K562 (cell line): ENCODE measurements around the gene HSPA1B. TPM values are rescaled to one million over a fixed set of nuclear protein-coding genes. Genes with fewer than 3 reads are reported as not detected.

Experiments used
- BDP1 ChIP-seq: IDR thresholded peaks from 3 replicates; pipeline ENCODE4 v1.6.1; 2011; ENCODE audit not compliant: insufficient read length, insufficient read depth
- CBX1 ChIP-seq: sonication (generic); IDR thresholded peaks from 2 replicates; pipeline ENCODE4 v1.6.1; 2016; ENCODE audit warnings: antibody characterized with exemption, low read depth, mild to moderate bottlenecking
- E2F1 ChIP-seq: sonication (generic); formaldehyde crosslinking; IDR thresholded peaks from 2 replicates; pipeline ENCODE4 v1.8.1; 2023; ENCODE audit warnings: mild to moderate bottlenecking, missing genetic modification reagents, moderate library complexity
- ELF1 ChIP-seq: fragments of 200-800 bp; sonication (Bioruptor generic); IDR thresholded peaks from 2 replicates; pipeline ENCODE4 v1.6.1; 2016; ENCODE audit warnings: missing genetic modification characterization, missing compliant biosample characterization
- FOXP4 ChIP-seq: sonication (generic); formaldehyde crosslinking; IDR thresholded peaks from 2 replicates; pipeline ENCODE4 v1.8.0; 2022; ENCODE audit warnings: mild to moderate bottlenecking, missing genetic modification reagents, borderline replicate concordance
- GATA2 ChIP-seq: sonication (generic); formaldehyde crosslinking; IDR thresholded peaks from 2 replicates; pipeline ENCODE4 v1.4.0; 2020; ENCODE audit warnings: mild to moderate bottlenecking, missing genetic modification reagents
- HBP1 ChIP-seq: fragments of 450-650 bp; formaldehyde crosslinking; IDR thresholded peaks from 2 replicates; pipeline ENCODE4 v1.4.0; 2022; ENCODE audit warnings: missing genetic modification characterization
- HIVEP1 ChIP-seq: fragments of 250-450 bp; sonication (Bioruptor Pico); IDR thresholded peaks from 2 replicates; pipeline ENCODE4 v1.4.0; 2020; ENCODE audit warnings: mild to moderate bottlenecking
- HMGN3 ChIP-seq: IDR thresholded peaks from 2 replicates; pipeline ENCODE4 v1.6.1; 2011; ENCODE audit warnings: borderline replicate concordance, low read depth, mild to moderate bottlenecking, mixed read lengths, low read length; ENCODE audit not compliant: insufficient read length; ENCODE audit errors: extremely low read depth
- JUND ChIP-seq, 2 experiments: IDR thresholded peaks; 2 replicates in 1 of 2; 3 replicates in 1 of 2; pipeline ENCODE4 v1.6.1; 2011; ENCODE audit warnings: borderline replicate concordance in 2 of 2, low read depth in 2 of 2, low read length in 2 of 2, improper control_type of control experiment in 1 of 2, missing biosample characterization in 1 of 2, missing genetic modification characterization in 1 of 2, missing genetic modification reagents in 1 of 2
- LCOR ChIP-seq: sonication (generic); formaldehyde crosslinking; IDR thresholded peaks from 2 replicates; pipeline ENCODE4 v1.8.0; 2022; ENCODE audit warnings: mild to moderate bottlenecking, missing genetic modification reagents
- LEF1 ChIP-seq: fragments of 450-650 bp; IDR thresholded peaks from 2 replicates; pipeline ENCODE4 v1.6.1; 2016; ENCODE audit warnings: mild to moderate bottlenecking
- MECOM ChIP-seq: fragments of 250-450 bp; sonication (Bioruptor Pico); IDR thresholded peaks from 2 replicates; pipeline ENCODE4 v1.8.0; 2022; ENCODE audit warnings: inconsistent platforms
- PPARD ChIP-seq: fragments of 250-450 bp; sonication (Bioruptor Pico); IDR thresholded peaks from 2 replicates; pipeline ENCODE4 v1.8.0; 2022; ENCODE audit warnings: inconsistent platforms, mild to moderate bottlenecking, moderate library complexity
- SRSF9 ChIP-seq: fragments of 200-400 bp; formaldehyde crosslinking; IDR thresholded peaks from 2 replicates; pipeline ENCODE4 v1.6.1; 2017; ENCODE audit warnings: low read depth, low read length, borderline replicate concordance
- TFE3 ChIP-seq: fragments of 450-650 bp; formaldehyde crosslinking; IDR thresholded peaks from 2 replicates; pipeline ENCODE4 v1.4.0; 2020; ENCODE audit warnings: mild to moderate bottlenecking, mixed read lengths
- TGIF2 ChIP-seq: sonication (generic); formaldehyde crosslinking; IDR thresholded peaks from 2 replicates; pipeline ENCODE4 v1.8.1; 2022; ENCODE audit warnings: mild to moderate bottlenecking, missing genetic modification reagents, moderate library complexity
- ZNF133 ChIP-seq: fragments of 250-450 bp; sonication (Bioruptor Pico); IDR thresholded peaks from 2 replicates; pipeline ENCODE4 v1.4.0; 2020; ENCODE audit warnings: mild to moderate bottlenecking
- ZNF140 ChIP-seq: fragments of 250-450 bp; sonication (Bioruptor Pico); IDR thresholded peaks from 2 replicates; pipeline ENCODE4 v1.8.0; 2021; ENCODE audit warnings: moderate library complexity, mild to moderate bottlenecking, inconsistent platforms
- ZNF175 ChIP-seq: fragments of 200-800 bp; sonication (Bioruptor generic); IDR thresholded peaks from 2 replicates; pipeline ENCODE4 v1.6.1; 2016; ENCODE audit warnings: low read depth, mild to moderate bottlenecking, missing genetic modification characterization, missing compliant biosample characterization
- ZNF431 ChIP-seq: sonication (generic); formaldehyde crosslinking; IDR thresholded peaks from 2 replicates; pipeline ENCODE4 v1.8.0; 2022; ENCODE audit warnings: mild to moderate bottlenecking, missing genetic modification reagents
- ZNF695 ChIP-seq: fragments of 450-650 bp; formaldehyde crosslinking; IDR thresholded peaks from 2 replicates; pipeline ENCODE4 v1.4.0; 2020; ENCODE audit warnings: mild to moderate bottlenecking, moderate library complexity
- polyA plus RNA-seq, 8 experiments: library from polyadenylated mRNA; depleted of rRNA in 4 of 8; stranded (reverse) in 5 of 8; unstranded in 3 of 8; fragments of >200 nt; fragmentation: Nextera tagmentation in 2 of 8; fragmentation: Illumina TruSeq in 1 of 8; extraction: Ambion mirVana in 2 of 8; extraction: Trizol in 1 of 8; gene quantifications; 2 replicates each; pipeline versions ENCODE4 v1.2.1 to v1.2.3, GENCODE V29; 2011 to 2014; ENCODE audit warnings: inconsistent platforms in 1 of 8, missing spikeins in 1 of 8
- total RNA-seq, 7 experiments: library from RNA; depleted of rRNA in 6 of 7; stranded (reverse); fragments of >200 nt in 6 of 7; fragmentation: Illumina TruSeq in 2 of 7; extraction: Trizol in 2 of 7; gene quantifications; 2 replicates each; pipeline versions ENCODE4 v1.2.1 to v1.2.3, GENCODE V29; 2011 to 2021; ENCODE audit warnings: low replicate concordance in 1 of 7

Gene HSPA1B
- total and polyA plus RNA-seq, 9 of the 15 experiments (the other 6 are each of a cell fraction or from before 2014, with no cell fraction given), result 0.27 to 227 (median 51.2) TPM

GRCh38 chr6:31826793-31827285 lies 699 bp upstream of the HSPA1B start (continued):
- TF ChIP-seq HIVEP1 (peak; percentile 69; the same call in 1 of the 2 replicates), E2F1 (CRISPR knock-in tag) (no peak), BDP1 (no peak), HBP1 (peak; percentile 70; the same call in 1 of the 2 replicates), ZNF140 (CRISPR knock-in tag) (no peak), ZNF175 (CRISPR knock-in tag) (no peak; the same call in 1 of the 2 replicates), GATA2 (no peak), HMGN3 (no peak), LCOR (no peak; the same call in 1 of the 2 replicates), ELF1 (tag) (no peak), ZNF695 (CRISPR knock-in tag) (no peak), CBX1 (no peak; the same call in 1 of the 2 replicates), ZNF431 (CRISPR knock-in tag) (no peak), PPARD (CRISPR knock-in tag) (no peak), ZNF133 (CRISPR knock-in tag) (peak; percentile 48; the same call in 1 of the 2 replicates), MECOM (CRISPR knock-in tag) (no peak; the same call in 1 of the 2 replicates), SRSF9 (no peak), TGIF2 (CRISPR knock-in tag) (no peak), LEF1 (no peak), TFE3 (CRISPR knock-in tag) (peak; percentile 36; the same call in 1 of the 2 replicates), JUND (IDR thresholded peaks at IDR 0.05; ENCODE audit: borderline replicate concordance, low read depth, low read length) (peak; percentile 27; the same call in 1 of the 2 replicates), JUND (tag; IDR thresholded peaks at IDR 0.05; ENCODE audit: borderline replicate concordance, low read depth, low read length) (no peak), FOXP4 (CRISPR knock-in tag) (no peak)
